GM12865 (cell line): ENCODE data around the gene SLC35D3.
"Not testable (repeated sequence)": the region's sequence is repeated elsewhere in the genome, so short reads cannot be mapped to it uniquely, and the experiment has no call there.

ENCODE experiments used
- DNase-seq: peaks from one replicate; pipeline ENCODE4 v3.0.0; 2010; ENCODE audit warnings: low read depth
- H3K4me3 ChIP-seq: 2 replicates; pipeline ENCODE4 v1.5.1; 2011; ENCODE audit warnings: mild to moderate bottlenecking, low read depth, low read length, control low read depth
- CTCF ChIP-seq: IDR thresholded peaks from 2 replicates; pipeline ENCODE4 v1.5.1; 2011; ENCODE audit warnings: low read length, control low read depth, low read depth, inconsistent platforms; ENCODE audit not compliant: insufficient read depth; ENCODE audit errors: missing control alignments

Gene SLC35D3

GRCh38 chr6:136971609-136972008 is 49.5 kb downstream of the SLC35D3 start:
- no peak for DNase-seq
- no peak overlapping the region for H3K4me3 ChIP-seq
- TF ChIP-seq CTCF: no peak

GRCh38 chr6:136973781-136974180 is 51.7 kb downstream of the SLC35D3 start:
- not testable (repeated sequence) for H3K4me3 ChIP-seq, DNase-seq
